Thymus (tissue), 11 donors: Measurements from ENCODE around the gene YBX2. TPM values are rescaled to one million over a fixed set of nuclear protein-coding genes. Genes with fewer than 3 reads are reported as not detected.
"Not testable (repeated sequence)": the region's sequence is repeated elsewhere in the genome, so short reads cannot be mapped to it uniquely, and the experiment has no call there.

Experiments
- DNase-seq, 9 donors: peaks; one replicate each; pipeline ENCODE4 v3.0.0-alpha.2; 2013; ENCODE audit warnings: low spot score in 9 of 9, low read depth in 6 of 9, missing footprints in 1 of 9
- H3K27ac ChIP-seq, 2 donors: one replicate each; pipeline ENCODE4 v1.5.1; 2013; ENCODE audit warnings: control low read depth in 1 of 2, low read depth in 1 of 2, low read length in 1 of 2, mild to moderate bottlenecking in 1 of 2, moderate library complexity in 1 of 2
- H3K27me3 ChIP-seq, 2 donors: one replicate each; pipeline ENCODE4 v1.5.1; 2013; ENCODE audit warnings: low read length in 1 of 2; ENCODE audit not compliant: control insufficient read depth in 2 of 2, insufficient read depth in 1 of 2
- H3K36me3 ChIP-seq, 2 donors: one replicate each; pipeline ENCODE4 v1.5.1; 2013; ENCODE audit warnings: low read length in 1 of 2, mild to moderate bottlenecking in 1 of 2, moderate library complexity in 1 of 2; ENCODE audit not compliant: control insufficient read depth in 2 of 2, insufficient read depth in 2 of 2
- H3K4me1 ChIP-seq, 2 donors: one replicate each; pipeline ENCODE4 v1.5.1; 2013; ENCODE audit warnings: low read length in 2 of 2; ENCODE audit not compliant: control insufficient read depth in 2 of 2, insufficient read depth in 2 of 2
- H3K4me3 ChIP-seq, 2 donors: one replicate each; pipeline ENCODE4 v1.5.1; 2013; ENCODE audit warnings: low read length in 2 of 2, control low read depth in 1 of 2, mild to moderate bottlenecking in 1 of 2
- H3K9me3 ChIP-seq, 2 donors: one replicate each; pipeline ENCODE4 v1.5.1; 2013; ENCODE audit warnings: low read length in 1 of 2, mild to moderate bottlenecking in 1 of 2; ENCODE audit not compliant: control insufficient read depth in 2 of 2, insufficient read depth in 1 of 2
- WGBS: extraction: QIAGEN DNeasy Blood & Tissue Kit; methylation state at CpG from one replicate; pipeline ENCODE4 v1.1.7; 2013; 5-methylcytosine and 5-hydroxymethylcytosine counted together
- polyA plus RNA-seq: library from polyadenylated mRNA; stranded (reverse); fragments of 200-250 nt; gene quantifications from one replicate; pipeline ENCODE4 v1.2.3, GENCODE V29; 2013
- total RNA-seq: library from RNA; stranded (reverse); fragments of 120-200 nt; gene quantifications from one replicate; pipeline ENCODE4 v1.2.4, GENCODE V29; 2013
- donor health status: healthy.

The YBX2 gene
- total and polyA plus RNA-seq, 2 donors: 0.48 to 0.66 TPM

DNA sequence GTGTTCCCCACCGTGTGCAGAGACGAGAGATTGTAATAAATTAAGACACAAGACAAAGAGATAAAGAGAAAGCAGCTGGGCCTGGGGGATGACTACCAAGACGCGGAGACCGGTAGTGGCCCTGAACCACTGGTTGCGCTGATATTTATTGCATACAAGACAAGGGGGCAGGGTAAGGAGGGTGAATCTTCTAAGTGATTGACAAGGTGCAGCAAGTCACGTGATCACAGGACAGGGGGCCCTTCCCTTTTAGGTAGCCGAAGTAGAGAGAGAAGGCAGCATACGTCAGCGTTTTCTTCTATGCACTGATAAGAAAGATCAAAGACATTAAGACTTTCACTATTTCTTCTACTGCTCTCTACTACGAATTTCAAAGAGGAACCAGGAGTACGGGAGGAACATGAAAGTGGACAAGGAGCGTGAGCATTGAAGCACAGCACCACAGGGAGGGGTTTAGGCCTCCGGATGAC is 38.2 kb upstream of the YBX2 start:
- Histone ChIP-seq H3K27ac (peak overlapping the region; percentile 75 to 98), H3K4me1 (peaks cover 32 to 85% of the 10 kb centered on the region in 2 donors), H3K4me3 (peak overlapping the region in 1 of 2 donors; percentile 47)
- H3K9me3 ChIP-seq, H3K36me3 ChIP-seq, H3K27me3 ChIP-seq: not testable (repeated sequence)
- WGBS: 20% methylated on average over 14 of the region's 14 CpGs
- DNase-seq: peak in 1 of 9 donors; percentile 59

DNA sequence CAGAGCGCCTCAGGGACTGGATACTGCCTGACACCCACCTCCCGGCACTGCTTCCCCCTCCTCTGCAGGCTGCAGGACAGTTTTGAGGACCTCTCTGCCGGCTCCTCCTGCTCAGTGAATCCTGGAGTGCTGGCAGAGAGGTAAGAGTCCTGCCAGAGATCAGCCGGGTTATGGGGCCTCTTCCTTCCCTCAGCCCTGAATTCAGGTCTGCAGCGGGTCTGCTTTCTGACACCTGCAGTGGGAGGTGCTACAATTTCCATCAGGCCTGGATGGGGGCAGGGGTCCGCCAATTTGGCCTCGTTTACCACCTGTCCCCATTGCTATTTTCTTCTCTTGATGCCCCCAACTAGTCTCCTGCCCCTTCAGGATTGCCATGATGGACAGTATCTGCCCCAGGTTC is 37.7 kb upstream of the YBX2 start:
- WGBS: 24% methylated on average over 7 of the region's 7 CpGs
- Histone ChIP-seq H3K4me1 (peaks cover 32 to 81% of the 10 kb centered on the region in 2 donors), H3K27me3 (no peaks in the 10 kb centered on the region), H3K36me3 (peaks cover 0 to 2% of the 10 kb centered on the region in 2 donors), H3K9me3 (peaks cover 0 to 2% of the 10 kb centered on the region in 2 donors), H3K4me3 (peak overlapping the region in 1 of 2 donors; percentile 47), H3K27ac (peak overlapping the region; percentile 75 to 98)
- DNase-seq: peak in 2 of 9 donors; percentile 44 to 75

DNA sequence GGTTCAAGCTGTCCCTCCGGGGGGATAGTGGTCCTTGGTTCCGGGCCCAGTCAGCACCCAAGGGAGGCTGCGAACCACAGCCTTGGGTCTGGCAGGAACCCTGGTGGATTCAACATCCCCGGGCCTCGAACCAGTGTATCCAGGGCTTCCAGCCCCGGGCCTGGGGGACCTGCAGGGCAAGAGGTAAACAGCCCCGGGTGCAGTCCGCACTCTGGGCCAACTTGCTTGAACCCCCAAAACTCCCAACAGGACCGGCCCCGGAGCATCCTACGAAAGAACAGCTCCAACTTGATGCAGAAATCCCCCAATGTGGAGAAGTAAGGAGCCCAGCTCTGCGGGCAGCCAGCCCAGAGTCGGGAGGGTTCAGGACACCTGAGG is 36.2 kb upstream of the YBX2 start:
- H3K27ac ChIP-seq: peak overlapping the region; percentile 95 to 98
- H3K4me1 ChIP-seq: peaks cover 26 to 69% of the 10 kb centered on the region in 2 donors
- H3K36me3 ChIP-seq: peaks cover 9 to 11% of the 10 kb centered on the region in 2 donors
- H3K27me3 ChIP-seq: no peaks in the 10 kb centered on the region
- DNase-seq: no peak
- WGBS: 82% methylated on average over 13 of the region's 13 CpGs
- H3K9me3 ChIP-seq: peaks cover 0 to 2% of the 10 kb centered on the region in 2 donors
- H3K4me3 ChIP-seq: peak overlapping the region; percentile 77 to 85

DNA sequence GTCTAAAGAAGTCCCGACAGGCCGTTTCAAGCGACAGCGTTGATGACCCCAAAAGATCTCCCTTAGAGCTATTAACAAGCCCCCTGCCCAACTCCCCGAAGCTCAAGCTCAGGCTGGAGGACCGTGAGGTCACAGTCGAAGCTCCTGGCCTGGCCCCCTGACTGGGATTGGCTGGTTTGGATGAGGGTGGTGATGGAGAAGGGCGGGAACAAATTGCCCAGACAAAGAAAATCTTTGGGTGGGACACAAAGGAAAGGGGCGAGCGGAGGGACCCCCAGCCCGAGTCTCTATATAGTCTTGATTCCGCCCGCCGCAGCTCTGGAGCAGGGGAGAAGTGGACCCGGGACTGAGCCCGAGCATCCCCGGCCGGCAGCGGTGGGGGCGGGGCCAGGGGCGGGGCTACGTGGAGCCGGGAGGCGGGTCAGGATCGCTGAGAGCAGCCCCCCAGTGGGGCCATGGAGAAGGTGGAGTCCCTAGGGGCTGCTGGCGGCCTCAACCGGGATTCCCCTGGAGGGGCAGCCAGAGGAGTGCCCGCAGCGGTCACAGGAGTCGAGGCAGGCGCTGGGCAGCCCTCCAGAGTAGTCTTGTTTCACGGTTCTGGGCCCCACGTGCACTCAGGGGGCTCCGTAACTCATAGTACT is 35.7 kb upstream of the YBX2 start:
- H3K27me3 ChIP-seq: no peaks in the 10 kb centered on the region
- H3K36me3 ChIP-seq: peaks cover 13 to 16% of the 10 kb centered on the region in 2 donors
- peak overlapping the region; percentile 77 to 85 for H3K4me3 ChIP-seq
- DNase-seq: peak in 3 of 9 donors; percentile 67 to 89 (median 81)
- H3K4me1 ChIP-seq: peaks cover 23 to 64% of the 10 kb centered on the region in 2 donors
- H3K9me3 ChIP-seq: peaks cover 0 to 2% of the 10 kb centered on the region in 2 donors
- H3K27ac ChIP-seq: peak overlapping the region; percentile 95 to 98
- WGBS: 3% methylated on average over 34 of the region's 34 CpGs

DNA sequence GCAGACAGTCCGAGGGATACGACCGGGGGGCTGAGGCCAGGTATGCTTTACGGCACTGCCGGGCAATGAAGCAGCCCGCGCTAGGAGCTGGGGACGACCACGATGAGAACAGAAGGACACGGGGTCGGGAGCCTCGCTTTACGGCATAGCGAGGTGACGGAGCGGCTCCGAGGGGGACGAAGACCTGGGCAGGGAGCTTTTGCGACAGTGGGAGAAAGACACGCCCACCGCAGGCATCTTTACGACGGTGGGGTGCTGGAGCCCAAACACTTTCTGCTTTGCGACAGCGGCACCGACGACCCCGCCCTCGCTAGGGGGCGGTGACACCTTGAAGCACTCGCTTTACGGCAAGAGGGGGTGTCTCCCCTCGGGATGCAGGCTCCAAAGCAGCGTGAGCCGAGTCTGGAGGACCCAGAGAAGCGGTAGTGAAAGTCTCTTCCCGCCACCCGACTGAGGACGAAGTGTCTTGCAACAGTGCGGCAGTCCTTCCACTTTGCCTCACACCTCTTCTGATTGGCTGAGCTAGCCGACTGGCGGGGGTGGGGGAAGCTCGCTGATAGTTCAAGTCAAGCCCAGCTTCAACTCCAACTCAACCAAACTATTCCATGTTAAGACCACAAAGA is 35.0 kb upstream of the YBX2 start:
- peaks cover 23 to 57% of the 10 kb centered on the region in 2 donors for H3K4me1 ChIP-seq
- no peaks in the 10 kb centered on the region for H3K27me3 ChIP-seq
- DNase-seq: peak; percentile 94 to 100 (median 98)
- WGBS: under 1% methylated on average over 43 of the region's 43 CpGs
- H3K27ac ChIP-seq: peak overlapping the region; percentile 95 to 98
- peaks cover 18 to 22% of the 10 kb centered on the region in 2 donors for H3K36me3 ChIP-seq
- H3K4me3 ChIP-seq: peak overlapping the region; percentile 77 to 85
- peaks cover 0 to 2% of the 10 kb centered on the region in 2 donors for H3K9me3 ChIP-seq

DNA sequence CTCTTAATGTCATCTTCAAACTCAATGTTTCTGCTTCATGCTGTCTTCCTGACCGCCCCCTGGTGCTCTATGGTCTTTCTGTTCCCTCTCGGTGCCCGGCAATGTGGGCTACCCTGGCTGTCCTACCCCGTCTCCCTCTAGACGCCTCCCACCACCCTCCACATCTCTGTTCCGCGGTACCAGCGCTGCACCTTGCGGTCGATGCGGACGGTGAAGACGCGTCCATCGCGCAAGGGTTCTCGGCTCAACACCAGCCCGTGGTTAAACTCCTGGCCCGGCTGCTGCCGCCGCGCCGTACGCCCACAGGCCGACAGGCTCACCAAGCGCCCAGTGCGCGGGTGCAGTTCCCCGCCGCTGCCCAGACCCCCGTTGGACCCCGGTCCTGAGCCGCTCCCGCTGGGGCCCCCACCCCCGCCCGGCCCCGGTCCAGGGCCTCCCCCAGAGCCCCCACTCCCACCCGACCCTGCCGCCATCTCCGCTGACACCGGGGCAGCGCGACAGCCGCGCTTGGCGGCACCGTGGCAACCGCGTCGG is 34.5 kb upstream of the YBX2 start, which contains the start of gene NEURL4:
Gene NEURL4 (minus strand): TSS at position 496 of the 534 bp plus-strand sequence. CDS start 23 bp downstream, at position 473.
- H3K4me1 ChIP-seq: peaks cover 23 to 52% of the 10 kb centered on the region in 2 donors
- peak within 1 kb of the TSS; percentile 95 to 98 for H3K27ac ChIP-seq
- H3K9me3 ChIP-seq: peaks cover 0 to 2% of the 10 kb centered on the region in 2 donors
- H3K27me3 ChIP-seq: no peaks in the 10 kb centered on the region
- WGBS: under 1% methylated on average over 50 of the region's 50 CpGs
- DNase-seq: no peak
- peak within 1 kb of the TSS; percentile 77 to 85 for H3K4me3 ChIP-seq
- peaks cover 24 to 26% of the 10 kb centered on the region in 2 donors for H3K36me3 ChIP-seq

DNA sequence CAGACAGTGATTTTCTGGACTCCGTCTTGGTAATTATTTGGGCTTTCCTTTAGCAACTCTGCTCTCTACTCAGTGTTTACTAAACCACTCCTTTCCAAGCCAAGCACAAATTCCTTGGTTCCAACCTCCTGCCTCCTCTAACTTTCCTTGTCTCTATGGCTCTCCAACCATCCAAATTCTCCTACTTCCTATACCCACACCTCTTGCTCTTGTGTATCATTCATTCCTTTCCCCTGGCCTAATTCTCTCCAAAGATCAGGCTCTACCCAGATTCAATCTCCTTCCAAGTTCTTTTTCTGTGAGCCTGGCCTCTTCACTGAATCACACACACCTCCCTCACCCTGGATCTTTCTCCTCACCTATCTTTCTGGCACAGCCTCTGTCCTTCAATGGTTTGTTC is 33.6 kb upstream of the YBX2 start:
- Histone ChIP-seq H3K36me3 (peaks cover 33 to 35% of the 10 kb centered on the region in 2 donors), H3K9me3 (peaks cover 0 to 2% of the 10 kb centered on the region in 2 donors), H3K27ac (no peak overlapping the region), H3K4me1 (peaks cover 23 to 45% of the 10 kb centered on the region in 2 donors), H3K27me3 (no peaks in the 10 kb centered on the region), H3K4me3 (no peak overlapping the region)
- WGBS: 94% methylated on average over 1 of the region's 1 CpG
- no peak for DNase-seq

DNA sequence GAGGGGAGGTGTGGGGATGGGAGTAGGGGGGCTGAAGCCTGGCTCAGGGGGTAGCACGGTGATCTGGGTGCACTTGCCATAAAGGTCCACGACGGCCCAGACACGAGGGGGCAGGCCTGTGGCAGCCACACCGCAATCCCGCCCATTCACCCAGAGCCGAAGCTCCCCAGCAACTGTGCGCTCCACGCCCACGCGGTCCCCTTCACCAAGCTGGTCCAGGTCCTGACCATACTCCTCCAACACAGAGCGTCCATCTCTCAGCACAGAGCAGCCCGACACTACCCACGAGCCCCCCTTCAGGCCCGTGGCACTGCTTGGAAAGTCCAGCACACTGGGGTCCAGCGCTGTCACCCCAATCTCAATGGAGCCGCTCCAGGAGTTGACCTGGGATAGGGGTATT is 33.1 kb upstream of the YBX2 start:
- Histone ChIP-seq H3K36me3 (peaks cover 38 to 41% of the 10 kb centered on the region in 2 donors), H3K4me1 (peaks cover 19 to 43% of the 10 kb centered on the region in 2 donors), H3K4me3 (no peak overlapping the region), H3K9me3 (peaks cover 0 to 2% of the 10 kb centered on the region in 2 donors), H3K27ac (no peak overlapping the region), H3K27me3 (no peaks in the 10 kb centered on the region)
- 98% methylated on average over 17 of the region's 17 CpGs for WGBS
- no peak for DNase-seq

DNA sequence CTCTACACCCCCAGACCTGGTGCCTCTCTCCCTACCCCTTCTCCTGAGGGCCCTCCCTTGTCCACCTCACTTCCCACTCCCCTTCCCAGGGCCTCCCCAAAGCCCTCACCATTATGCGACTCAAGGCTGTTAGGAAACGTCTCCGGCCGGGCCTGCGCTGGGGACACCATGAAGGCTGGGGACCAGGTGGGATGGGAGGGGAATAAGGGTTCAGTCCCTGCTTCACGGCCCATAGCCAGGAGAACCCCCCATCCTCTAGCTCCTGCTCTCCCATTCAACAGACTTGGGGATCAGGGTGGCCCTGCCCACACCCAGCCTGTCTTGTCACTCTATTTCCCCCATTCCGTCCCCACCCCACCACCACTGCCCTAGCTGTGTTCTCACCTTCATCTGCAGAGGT is 32.6 kb upstream of the YBX2 start:
- no peak overlapping the region for H3K4me3 ChIP-seq
- no peak for DNase-seq
- peaks cover 43 to 45% of the 10 kb centered on the region in 2 donors for H3K36me3 ChIP-seq
- no peak overlapping the region for H3K27ac ChIP-seq
- H3K4me1 ChIP-seq: peaks cover 15 to 39% of the 10 kb centered on the region in 2 donors
- 96% methylated on average over 7 of the region's 7 CpGs for WGBS
- H3K27me3 ChIP-seq: no peaks in the 10 kb centered on the region
- peaks cover 0 to 2% of the 10 kb centered on the region in 2 donors for H3K9me3 ChIP-seq
